HepG2 (cell line): ENCODE data around the gene NID1.

Experiments used
- CTCF ChIP-seq: sonication (generic); formaldehyde crosslinking; IDR thresholded peaks from 2 replicates; pipeline ENCODE4 v1.5.0; 2020; ENCODE audit warnings: mild to moderate bottlenecking, missing genetic modification reagents, moderate library complexity
- ETV6 ChIP-seq: sonication (generic); formaldehyde crosslinking; conservative IDR thresholded peaks from 2 replicates; pipeline ENCODE4 v1.4.0; 2020; ENCODE audit warnings: missing genetic modification reagents
- MYC ChIP-seq: sonication (generic); formaldehyde crosslinking; IDR thresholded peaks from 2 replicates; pipeline ENCODE4 v1.9.0; 2021; ENCODE audit warnings: missing genetic modification reagents, borderline replicate concordance
- NFE2L2 ChIP-seq: fragments of 150-350 bp; IDR thresholded peaks from 2 replicates; pipeline ENCODE4 v1.6.1; 2014; ENCODE audit warnings: low read length
- POLR2AphosphoS2 ChIP-seq: IDR thresholded peaks from 2 replicates; pipeline ENCODE4 v1.6.1; 2011; ENCODE audit warnings: low read depth, low read length, improper control_type of control experiment
- RNF219 ChIP-seq: sonication (generic); formaldehyde crosslinking; IDR thresholded peaks from 2 replicates; pipeline ENCODE4 v1.5.0; 2020; ENCODE audit warnings: mild to moderate bottlenecking, missing genetic modification reagents
- SAFB2 ChIP-seq: sonication (generic); formaldehyde crosslinking; IDR thresholded peaks from 2 replicates; pipeline ENCODE4 v1.5.1; 2020; ENCODE audit warnings: missing genetic modification reagents, low read depth, mild to moderate bottlenecking, borderline replicate concordance
- SIX1 ChIP-seq: sonication (generic); formaldehyde crosslinking; IDR thresholded peaks from 2 replicates; pipeline ENCODE4 v1.4.0; 2020; ENCODE audit warnings: missing genetic modification reagents, borderline replicate concordance
- SMAD1 ChIP-seq: sonication (generic); formaldehyde crosslinking; IDR thresholded peaks from 2 replicates; pipeline ENCODE4 v1.4.0; 2020; ENCODE audit warnings: missing genetic modification reagents, low read depth, mild to moderate bottlenecking, borderline replicate concordance
- UBTF ChIP-seq: sonication (generic); formaldehyde crosslinking; IDR thresholded peaks from 2 replicates; pipeline ENCODE4 v1.4.0; 2020; ENCODE audit warnings: mild to moderate bottlenecking, missing genetic modification reagents
- XRCC5 ChIP-seq: fragments of 200-400 bp; formaldehyde crosslinking; optimal IDR thresholded peaks from 2 replicates; pipeline ENCODE3; 2017; ENCODE audit warnings: mild to moderate bottlenecking, low read length
- ZFYVE20 ChIP-seq: sonication (generic); formaldehyde crosslinking; IDR thresholded peaks from 2 replicates; pipeline ENCODE4 v1.8.0; 2023; ENCODE audit warnings: low read depth, mild to moderate bottlenecking, moderate library complexity, missing genetic modification reagents, borderline replicate concordance
- ZNF839 ChIP-seq: sonication (generic); formaldehyde crosslinking; IDR thresholded peaks from 2 replicates; pipeline ENCODE4 v1.4.0; 2020; ENCODE audit warnings: missing genetic modification reagents, mild to moderate bottlenecking, borderline replicate concordance

GRCh38 chr1:235932090-235932510 is 132.8 kb downstream of the NID1 start:
- TF ChIP-seq MYC (CRISPR knock-in tag), result no peak
- TF ChIP-seq CTCF (CRISPR knock-in tag), result no peak
- TF ChIP-seq ZNF839 (CRISPR knock-in tag), result no peak
- TF ChIP-seq NFE2L2, result no peak
- no peak for TF ChIP-seq SIX1 (CRISPR knock-in tag)
- TF ChIP-seq SMAD1 (CRISPR knock-in tag), result no peak
- TF ChIP-seq UBTF (CRISPR knock-in tag), result no peak
- TF ChIP-seq POLR2AphosphoS2, result no peak
- no peak for TF ChIP-seq SAFB2 (CRISPR knock-in tag)
- no peak for TF ChIP-seq RNF219 (CRISPR knock-in tag)
- no peak for TF ChIP-seq XRCC5
- TF ChIP-seq ETV6 (CRISPR knock-in tag), result no peak
- no peak for TF ChIP-seq ZFYVE20
